ENCODE measurements around the gene NES.

GRCh38 chr1:156673387-156674121 lies 3.7 kb downstream of the NES start:
- TF ChIP-seq CTCF (IDR thresholded peaks at IDR 0.05) (no peak), POLR2A (IDR thresholded peaks at IDR 0.05) (no peak)

All from thyroid gland (tissue), 4 donors.